ENCODE results near the gene HPS5. TPM values are rescaled to one million over a fixed set of nuclear protein-coding genes. Genes with fewer than 3 reads are reported as not detected.

Gene HPS5
- total RNA-seq, 1 donor from 2014 or later: 15.1 TPM

GRCh38 chr11:18245396-18245795 lies 76.5 kb downstream of the HPS5 start:
- no peak for TF ChIP-seq CTCF (IDR thresholded peaks at IDR 0.05; ENCODE audit: insufficient read depth, low read length, poor library complexity, severe bottlenecking)
- Histone ChIP-seq H3K27me3 (ENCODE audit: control insufficient read depth, insufficient read depth, low read length) (no peaks in the 10 kb centered on the region), H3K36me3 (ENCODE audit: control insufficient read depth, insufficient read depth, low read length) (no peaks in the 10 kb centered on the region), H3K4me3 (ENCODE audit: low read depth, low read length) (no peak overlapping the region)
- no peak for DNase-seq (ENCODE audit: low read depth)

- H3K4me3 ChIP-seq (ENCODE audit: low read depth, low read length): no peak overlapping the region
- H3K27me3 ChIP-seq (ENCODE audit: control insufficient read depth, insufficient read depth, low read length): no peaks in the 10 kb centered on the region
- peak; percentile 26 for DNase-seq (ENCODE audit: low read depth)
- peak; percentile 81 for TF ChIP-seq CTCF (IDR thresholded peaks at IDR 0.05; ENCODE audit: insufficient read depth, low read length, poor library complexity, severe bottlenecking)
- H3K36me3 ChIP-seq (ENCODE audit: control insufficient read depth, insufficient read depth, low read length): no peaks in the 10 kb centered on the region
Observed at GRCh38 chr11:18243783-18244362, 78.1 kb downstream of the HPS5 start.

- TF ChIP-seq CTCF (IDR thresholded peaks at IDR 0.05; ENCODE audit: insufficient read depth, low read length, poor library complexity, severe bottlenecking): no peak
- Histone ChIP-seq H3K36me3 (ENCODE audit: control insufficient read depth, insufficient read depth, low read length) (no peaks in the 10 kb centered on the region), H3K27me3 (ENCODE audit: control insufficient read depth, insufficient read depth, low read length) (no peaks in the 10 kb centered on the region), H3K4me3 (ENCODE audit: low read depth, low read length) (no peak overlapping the region)
- DNase-seq (ENCODE audit: low read depth): no peak
Observed at GRCh38 chr11:18239655-18240054, 82.3 kb downstream of the HPS5 start.

GRCh38 chr11:18236664-18237356 lies 85.1 kb downstream of the HPS5 start, which contains the start of gene SAA4:
TSS of gene SAA4 (minus strand) at chr11:18236802. CDS start at chr11:18235926, 876 bp downstream.
- TF ChIP-seq CTCF (IDR thresholded peaks at IDR 0.05; ENCODE audit: insufficient read depth, low read length, poor library complexity, severe bottlenecking): no peak
- Histone ChIP-seq H3K27me3 (ENCODE audit: control insufficient read depth, insufficient read depth, low read length) (no peaks in the 10 kb centered on the region), H3K36me3 (ENCODE audit: control insufficient read depth, insufficient read depth, low read length) (no peaks in the 10 kb centered on the region), H3K4me3 (ENCODE audit: low read depth, low read length) (no peak within 1 kb of the TSS)
- no peak for DNase-seq (ENCODE audit: low read depth)

GRCh38 chr11:18235394-18236334 lies 86.3 kb downstream of the HPS5 start:
- H3K27me3 ChIP-seq (ENCODE audit: control insufficient read depth, insufficient read depth, low read length): no peaks in the 10 kb centered on the region
- no peak overlapping the region for H3K4me3 ChIP-seq (ENCODE audit: low read depth, low read length)
- no peak for DNase-seq (ENCODE audit: low read depth)
- no peaks in the 10 kb centered on the region for H3K36me3 ChIP-seq (ENCODE audit: control insufficient read depth, insufficient read depth, low read length)
- no peak for TF ChIP-seq CTCF (IDR thresholded peaks at IDR 0.05; ENCODE audit: insufficient read depth, low read length, poor library complexity, severe bottlenecking)
